Body of pancreas (tissue), 4 donors: ENCODE results near the gene ATRAID.

Experiments used
- POLR2A ChIP-seq, 3 donors: fragments of 450-650 bp; IDR thresholded peaks; one replicate each; pipeline ENCODE4 v1.6.1; 2016; ENCODE audit warnings: antibody characterized with exemption in 3 of 3, mild to moderate bottlenecking in 2 of 3
- TF ChIP-seq, protein P1 (sequence below), 7 experiments: fragments of 450-650 bp in 4 of 7; fragments of 200-600 bp in 3 of 7; sonication (generic) in 3 of 7; IDR thresholded peaks; one replicate each; pipeline ENCODE4 v1.5.1; 2016 to 2019; ENCODE audit warnings: antibody characterized with exemption in 7 of 7

DNA sequence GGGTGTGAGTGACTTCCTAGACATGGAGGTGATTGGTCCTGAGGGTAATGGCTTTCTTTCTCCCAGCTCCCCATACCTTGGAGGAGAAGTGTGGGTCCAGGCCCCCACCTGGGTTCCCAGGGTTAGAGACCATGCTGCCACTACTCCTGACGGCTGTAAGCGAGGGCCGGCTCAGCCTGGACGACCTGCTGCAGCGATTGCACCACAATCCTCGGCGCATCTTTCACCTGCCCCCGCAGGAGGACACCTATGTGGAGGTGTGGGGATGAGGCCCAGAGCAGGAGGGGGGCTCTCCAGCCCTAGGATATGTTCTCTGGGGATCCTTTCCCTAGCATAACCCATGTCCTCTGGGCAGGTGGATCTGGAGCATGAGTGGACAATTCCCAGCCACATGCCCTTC is 27.1 kb downstream of the ATRAID start:
- TF ChIP-seq, protein P1, sequence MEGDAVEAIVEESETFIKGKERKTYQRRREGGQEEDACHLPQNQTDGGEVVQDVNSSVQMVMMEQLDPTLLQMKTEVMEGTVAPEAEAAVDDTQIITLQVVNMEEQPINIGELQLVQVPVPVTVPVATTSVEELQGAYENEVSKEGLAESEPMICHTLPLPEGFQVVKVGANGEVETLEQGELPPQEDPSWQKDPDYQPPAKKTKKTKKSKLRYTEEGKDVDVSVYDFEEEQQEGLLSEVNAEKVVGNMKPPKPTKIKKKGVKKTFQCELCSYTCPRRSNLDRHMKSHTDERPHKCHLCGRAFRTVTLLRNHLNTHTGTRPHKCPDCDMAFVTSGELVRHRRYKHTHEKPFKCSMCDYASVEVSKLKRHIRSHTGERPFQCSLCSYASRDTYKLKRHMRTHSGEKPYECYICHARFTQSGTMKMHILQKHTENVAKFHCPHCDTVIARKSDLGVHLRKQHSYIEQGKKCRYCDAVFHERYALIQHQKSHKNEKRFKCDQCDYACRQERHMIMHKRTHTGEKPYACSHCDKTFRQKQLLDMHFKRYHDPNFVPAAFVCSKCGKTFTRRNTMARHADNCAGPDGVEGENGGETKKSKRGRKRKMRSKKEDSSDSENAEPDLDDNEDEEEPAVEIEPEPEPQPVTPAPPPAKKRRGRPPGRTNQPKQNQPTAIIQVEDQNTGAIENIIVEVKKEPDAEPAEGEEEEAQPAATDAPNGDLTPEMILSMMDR (IDR thresholded peaks at IDR 0.05) = no peak
- no peak for TF ChIP-seq POLR2A (IDR thresholded peaks at IDR 0.05)
